ENCODE measurements around the gene COBLL1.

Gene COBLL1

DNA sequence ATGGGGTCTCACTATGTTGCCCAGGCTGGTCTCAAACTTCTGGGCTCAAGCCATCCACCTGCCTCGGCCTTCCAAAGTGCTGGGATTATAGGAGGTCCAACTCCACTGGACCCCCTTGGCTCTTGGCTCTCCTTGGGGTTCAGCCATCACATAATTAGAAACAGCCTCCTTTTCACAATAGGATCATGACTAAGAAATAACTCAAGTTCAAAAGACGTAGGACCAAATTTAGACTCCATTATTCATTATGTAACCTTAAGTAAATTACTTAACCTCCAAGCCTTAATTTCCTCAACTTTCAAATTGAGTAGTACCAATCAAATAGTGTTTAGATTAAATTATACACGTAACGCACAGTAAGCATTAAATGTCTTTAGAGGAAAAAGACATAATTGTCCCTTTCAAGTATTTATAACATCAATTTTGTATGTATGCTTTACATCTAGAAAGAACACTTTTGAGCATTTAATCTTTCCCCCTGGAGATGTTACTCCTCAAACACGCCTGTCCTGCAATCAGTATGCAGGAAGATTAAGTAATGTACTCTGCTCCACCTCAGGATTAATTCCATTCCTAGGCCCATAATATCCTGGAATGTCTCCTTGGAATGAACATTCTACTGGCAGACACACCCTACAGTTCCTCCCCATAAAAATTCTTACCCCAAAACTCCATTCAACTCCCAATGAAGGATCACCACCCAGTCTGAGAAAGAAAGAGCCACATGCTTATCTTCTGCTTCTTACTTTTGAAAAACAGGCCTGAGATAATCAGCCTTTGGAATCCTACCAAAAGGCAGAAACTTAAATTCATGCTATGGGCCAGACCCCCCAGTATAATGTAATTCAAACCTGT lies 49.1 kb downstream of the COBLL1 start:
- peaks cover 2% of the 10 kb centered on the region for H3K27me3 Mint-ChIP-seq
- no peaks in the 10 kb centered on the region for H3K36me3 Mint-ChIP-seq
- no peak overlapping the region for H3K4me3 Mint-ChIP-seq
- H3K4me1 Mint-ChIP-seq, result no peaks in the 10 kb centered on the region
- no peak overlapping the region for H3K27ac Mint-ChIP-seq
- no peaks in the 10 kb centered on the region for H3K9me3 Mint-ChIP-seq

DNA sequence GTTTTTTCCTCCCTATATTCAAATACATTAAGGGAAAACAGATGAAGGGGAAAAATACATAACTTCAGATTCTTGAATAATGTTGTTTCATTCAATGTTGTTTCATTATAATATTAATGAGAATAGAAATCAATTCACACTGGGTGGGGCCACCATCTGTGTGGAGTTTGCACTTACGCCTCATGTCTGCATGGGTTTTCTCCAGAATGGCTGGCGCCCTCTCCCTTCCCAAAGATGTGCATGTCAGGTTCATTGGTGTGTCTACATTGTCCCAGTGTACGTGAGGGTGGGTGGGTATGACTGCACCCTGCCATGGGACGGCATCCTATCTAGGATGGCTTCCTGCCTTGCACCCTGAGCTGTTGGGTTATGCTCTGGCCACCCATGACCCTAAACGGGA lies 51.7 kb downstream of the COBLL1 start:
- H3K36me3 Mint-ChIP-seq, result no peaks in the 10 kb centered on the region
- no peaks in the 10 kb centered on the region for H3K9me3 Mint-ChIP-seq
- H3K4me3 Mint-ChIP-seq, result no peak overlapping the region
- peaks cover 2% of the 10 kb centered on the region for H3K27me3 Mint-ChIP-seq
- H3K27ac Mint-ChIP-seq, result no peak overlapping the region
- no peaks in the 10 kb centered on the region for H3K4me1 Mint-ChIP-seq

DNA sequence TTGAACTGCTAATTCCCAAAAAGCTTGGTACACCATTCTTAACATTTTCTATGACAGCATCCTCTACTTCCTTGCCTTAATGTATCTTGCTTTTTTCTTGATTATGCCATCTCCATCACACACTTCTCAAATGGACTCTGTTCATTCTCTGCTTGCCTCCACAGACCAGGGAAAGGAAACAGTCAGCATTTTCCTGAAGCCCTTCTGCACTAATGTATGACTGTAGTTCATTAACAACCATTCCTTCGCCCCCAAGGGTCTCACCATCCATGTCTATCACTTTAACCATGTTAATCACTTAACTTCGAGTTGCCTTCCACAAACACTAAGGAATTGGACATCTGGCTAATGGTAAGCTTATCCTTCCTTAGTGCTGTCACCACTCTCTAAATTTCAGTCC lies 54.8 kb downstream of the COBLL1 start:
- Mint-ChIP-seq H3K36me3 (no peaks in the 10 kb centered on the region), H3K4me1 (no peaks in the 10 kb centered on the region), H3K27ac (no peak overlapping the region), H3K4me3 (no peak overlapping the region), H3K9me3 (no peaks in the 10 kb centered on the region), H3K27me3 (no peaks in the 10 kb centered on the region)

DNA sequence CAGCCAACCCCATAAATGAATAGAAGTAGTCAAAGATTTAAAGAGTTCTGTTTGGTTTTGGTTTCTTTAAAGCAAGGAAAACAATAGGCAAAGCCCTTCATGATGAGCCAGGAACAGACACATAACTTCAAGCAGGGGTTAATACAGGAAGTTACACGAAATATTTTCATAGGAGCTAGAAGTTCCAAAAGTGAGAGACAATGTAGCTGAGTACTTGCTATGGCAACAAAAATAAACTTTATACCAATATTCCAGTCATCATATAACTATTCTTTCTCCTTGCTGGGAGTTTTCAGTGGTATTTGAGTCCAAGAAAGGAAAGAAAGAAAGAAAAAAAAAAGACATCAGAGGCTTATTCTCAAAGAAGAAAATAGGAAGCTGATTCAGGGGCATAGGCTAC lies 56.2 kb downstream of the COBLL1 start:
- H3K27me3 Mint-ChIP-seq, result no peaks in the 10 kb centered on the region
- no peaks in the 10 kb centered on the region for H3K9me3 Mint-ChIP-seq
- no peaks in the 10 kb centered on the region for H3K4me1 Mint-ChIP-seq
- no peaks in the 10 kb centered on the region for H3K36me3 Mint-ChIP-seq
- H3K4me3 Mint-ChIP-seq, result no peak overlapping the region
- H3K27ac Mint-ChIP-seq, result no peak overlapping the region

DNA sequence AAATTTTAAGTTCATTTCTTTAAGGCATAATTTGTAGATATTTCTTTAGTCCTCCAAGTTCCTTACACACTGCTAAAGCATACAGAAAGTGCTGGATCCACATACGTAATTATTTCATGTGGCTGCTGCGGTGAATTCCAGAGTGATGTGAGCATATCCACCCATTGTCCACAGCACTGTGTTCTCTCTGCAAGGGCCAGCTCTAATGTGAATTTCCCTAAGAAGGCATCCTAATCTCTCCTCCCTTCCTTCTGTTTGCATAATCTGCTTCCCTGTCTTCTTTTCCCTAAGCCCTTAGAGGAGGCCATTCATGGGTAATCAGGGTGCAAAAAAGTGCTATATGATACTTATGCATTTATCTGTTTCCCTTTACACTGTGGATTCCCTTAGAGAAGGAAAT lies 57.2 kb downstream of the COBLL1 start:
- no peaks in the 10 kb centered on the region for H3K4me1 Mint-ChIP-seq

DNA sequence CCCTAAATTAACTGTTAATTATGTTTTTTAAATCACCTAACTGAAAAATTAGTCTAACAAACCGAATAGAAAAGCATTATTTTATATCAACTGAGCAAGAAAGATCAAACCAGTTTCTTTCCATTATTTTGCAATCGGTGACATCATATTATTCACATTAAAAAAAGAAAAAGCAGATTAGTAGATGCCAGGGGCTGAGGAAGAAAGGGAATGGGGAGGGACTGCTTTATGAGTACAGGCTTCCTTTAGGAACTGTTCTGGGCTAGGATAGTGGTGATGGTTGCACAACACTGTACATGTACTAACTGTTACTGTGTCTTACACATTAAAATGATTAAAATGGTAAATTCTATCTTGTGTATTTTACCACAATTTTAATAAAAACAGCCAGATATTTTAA lies 59.3 kb downstream of the COBLL1 start:
- H3K27me3 Mint-ChIP-seq, result no peaks in the 10 kb centered on the region
- no peak overlapping the region for H3K27ac Mint-ChIP-seq
- H3K36me3 Mint-ChIP-seq, result no peaks in the 10 kb centered on the region
- H3K9me3 Mint-ChIP-seq, result no peaks in the 10 kb centered on the region
- H3K4me1 Mint-ChIP-seq, result no peaks in the 10 kb centered on the region
- no peak overlapping the region for H3K4me3 Mint-ChIP-seq

More for the DNA sequence above, 57.2 kb downstream of the COBLL1 start:
- H3K27me3 Mint-ChIP-seq, result no peaks in the 10 kb centered on the region
- no peaks in the 10 kb centered on the region for H3K36me3 Mint-ChIP-seq
- H3K27ac Mint-ChIP-seq, result no peak overlapping the region
- no peak overlapping the region for H3K4me3 Mint-ChIP-seq
- H3K9me3 Mint-ChIP-seq, result no peaks in the 10 kb centered on the region

DNA sequence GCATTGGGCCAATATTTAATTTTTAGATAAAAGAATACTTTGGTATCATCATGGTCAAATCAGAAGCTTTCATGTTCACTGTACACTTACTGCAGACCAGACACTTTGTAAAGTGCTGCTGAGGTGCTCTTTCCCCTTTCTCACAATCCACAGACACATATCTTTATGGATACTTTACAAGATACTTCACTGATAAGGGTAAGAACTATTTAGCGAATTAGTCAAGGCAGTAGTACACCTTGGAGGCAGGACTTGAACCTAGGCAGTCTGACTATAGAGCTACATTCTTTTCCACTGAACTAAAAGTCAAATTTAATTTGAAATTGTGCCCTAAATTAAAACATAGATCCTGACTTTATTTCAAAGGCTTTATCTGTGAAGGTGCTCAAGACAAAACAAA lies 60.2 kb downstream of the COBLL1 start:
- no peaks in the 10 kb centered on the region for H3K9me3 Mint-ChIP-seq
- no peaks in the 10 kb centered on the region for H3K4me1 Mint-ChIP-seq
- no peak overlapping the region for H3K4me3 Mint-ChIP-seq
- H3K27me3 Mint-ChIP-seq, result no peaks in the 10 kb centered on the region
- no peak overlapping the region for H3K27ac Mint-ChIP-seq
- H3K36me3 Mint-ChIP-seq, result no peaks in the 10 kb centered on the region

DNA sequence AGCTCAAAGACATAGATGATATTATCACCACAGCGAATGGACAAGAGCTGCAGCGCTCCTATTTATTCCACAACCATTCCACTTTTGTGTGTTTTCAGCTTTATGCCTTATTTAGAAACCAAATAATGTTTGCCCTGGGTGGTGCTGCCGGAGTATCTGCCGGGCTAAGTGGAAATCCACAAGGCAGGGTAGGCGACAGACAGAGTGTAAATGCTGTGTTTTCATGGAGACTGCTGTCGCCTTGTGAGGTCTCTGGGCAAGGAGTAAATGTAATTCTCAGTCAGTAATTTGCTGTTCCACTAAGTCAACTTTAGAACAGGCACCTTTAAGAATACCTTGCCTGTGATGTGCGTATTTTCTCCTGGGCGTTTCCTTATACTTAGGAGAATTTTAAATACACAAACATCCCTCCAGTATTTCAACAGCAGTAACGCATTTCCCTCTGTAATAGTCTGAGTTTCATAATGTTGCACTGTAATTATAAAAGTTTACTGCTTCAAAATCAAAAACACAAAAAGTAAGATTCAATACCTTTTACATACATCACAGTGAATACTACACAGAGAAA lies 60.9 kb downstream of the COBLL1 start:
- no peak overlapping the region for H3K4me3 Mint-ChIP-seq
- H3K27ac Mint-ChIP-seq, result no peak overlapping the region
- no peaks in the 10 kb centered on the region for H3K36me3 Mint-ChIP-seq
- H3K9me3 Mint-ChIP-seq, result no peaks in the 10 kb centered on the region
- no peaks in the 10 kb centered on the region for H3K27me3 Mint-ChIP-seq
- no peaks in the 10 kb centered on the region for H3K4me1 Mint-ChIP-seq

DNA sequence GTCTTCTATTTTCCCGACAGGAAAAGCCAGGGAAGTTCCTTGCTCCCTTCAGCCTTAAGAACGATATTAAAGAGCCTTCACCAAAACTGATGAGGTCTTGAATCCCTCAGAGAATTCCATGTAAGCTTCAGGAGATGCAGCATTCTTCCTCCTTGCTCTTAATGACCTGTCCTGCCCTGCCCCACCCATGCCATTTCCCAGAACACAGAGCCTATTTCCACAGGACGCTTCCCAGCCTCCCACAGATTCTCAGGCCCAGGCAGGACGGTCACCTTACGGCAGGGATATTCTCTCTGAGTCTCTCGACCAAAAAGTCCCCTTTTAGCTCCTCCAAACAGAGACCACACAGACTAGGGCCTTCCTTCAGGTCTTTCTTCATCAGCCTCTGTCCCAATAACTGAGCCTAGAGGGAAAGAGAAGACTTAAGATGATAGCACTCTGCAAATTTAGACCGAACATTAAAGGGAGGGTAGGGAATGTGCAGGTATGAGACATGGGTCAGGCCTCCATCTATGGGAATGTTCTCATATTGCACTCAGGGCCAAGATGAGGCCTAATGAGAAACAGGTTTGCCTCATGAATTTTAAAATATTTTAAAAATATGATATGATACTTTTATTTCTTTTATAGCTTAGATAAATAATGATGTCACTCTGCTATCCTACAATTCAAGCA lies 62.1 kb downstream of the COBLL1 start:
- no peak overlapping the region for H3K27ac Mint-ChIP-seq
- no peaks in the 10 kb centered on the region for H3K27me3 Mint-ChIP-seq
- no peaks in the 10 kb centered on the region for H3K9me3 Mint-ChIP-seq
- no peak overlapping the region for H3K4me3 Mint-ChIP-seq
- no peaks in the 10 kb centered on the region for H3K36me3 Mint-ChIP-seq
- no peaks in the 10 kb centered on the region for H3K4me1 Mint-ChIP-seq

DNA sequence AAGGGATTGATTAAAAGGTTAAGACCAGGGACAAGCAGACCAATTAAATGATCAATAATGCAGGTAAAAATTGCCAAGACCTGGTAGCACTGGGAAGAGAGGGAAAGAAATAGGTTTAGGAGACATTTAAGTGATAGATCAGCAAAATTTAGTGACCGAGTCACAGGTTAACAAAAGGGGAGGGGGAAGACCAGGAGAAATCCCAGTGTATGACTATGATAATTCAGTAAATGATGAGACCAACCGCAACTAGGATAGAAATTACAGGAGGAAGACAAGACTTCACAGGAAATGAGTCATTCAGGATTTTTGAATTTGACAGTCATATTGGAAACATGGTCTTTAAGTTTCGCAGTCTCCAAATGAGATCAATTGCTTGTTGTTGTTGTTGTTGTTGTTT lies 62.9 kb downstream of the COBLL1 start:
- H3K4me3 Mint-ChIP-seq, result no peak overlapping the region
- no peaks in the 10 kb centered on the region for H3K4me1 Mint-ChIP-seq
- H3K9me3 Mint-ChIP-seq, result no peaks in the 10 kb centered on the region
- no peak overlapping the region for H3K27ac Mint-ChIP-seq
- no peaks in the 10 kb centered on the region for H3K27me3 Mint-ChIP-seq
- no peaks in the 10 kb centered on the region for H3K36me3 Mint-ChIP-seq

DNA sequence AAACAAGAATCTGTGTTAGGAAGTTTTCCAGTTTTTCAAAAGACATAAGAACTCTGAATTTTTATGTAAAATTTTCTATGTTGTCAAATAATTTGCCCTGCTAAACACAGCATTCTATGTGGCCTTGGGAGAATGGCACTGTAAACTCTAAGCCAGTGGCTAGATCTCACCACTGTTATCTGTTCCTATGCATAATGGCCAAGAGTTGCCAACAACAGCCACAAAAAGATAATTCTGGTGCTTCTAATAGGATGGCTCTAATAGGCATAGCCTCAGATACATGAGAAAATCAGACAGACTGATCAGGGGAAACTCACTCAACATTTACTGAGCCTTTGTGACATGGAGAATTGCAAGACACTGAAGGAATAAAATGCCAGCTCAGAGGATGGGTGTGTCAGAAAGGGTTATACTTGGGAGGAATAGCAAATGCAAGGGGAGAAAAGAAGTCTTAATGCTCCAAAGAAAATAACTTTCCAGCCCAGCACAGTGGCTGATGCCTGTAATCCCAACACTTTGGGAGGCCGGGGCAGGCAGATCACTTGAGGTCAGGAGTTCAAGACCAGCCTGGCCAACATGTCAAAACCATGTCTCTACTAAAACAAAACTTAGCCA lies 63.7 kb downstream of the COBLL1 start:
- no peak overlapping the region for H3K4me3 Mint-ChIP-seq

DNA sequence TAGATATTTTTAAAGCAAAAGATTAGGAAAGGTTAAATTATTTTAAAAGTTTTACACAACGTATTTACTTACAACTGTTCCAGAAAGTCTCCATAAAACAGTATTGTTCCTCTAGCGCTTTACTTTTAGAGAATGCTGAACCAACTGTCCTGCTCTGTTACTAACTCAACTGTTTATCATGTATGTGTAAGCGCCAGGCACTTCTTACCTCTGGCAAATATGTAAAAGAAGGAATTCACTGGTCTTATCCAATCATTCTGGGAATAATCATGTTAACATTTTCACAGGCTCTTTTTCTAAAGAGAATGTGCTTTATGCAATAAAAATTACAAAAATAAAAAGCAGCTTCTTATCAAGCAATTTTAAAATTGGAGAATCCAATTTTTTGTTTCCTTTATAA lies 68.0 kb downstream of the COBLL1 start:
- H3K36me3 Mint-ChIP-seq, result no peaks in the 10 kb centered on the region
- H3K27ac Mint-ChIP-seq, result no peak overlapping the region
- no peaks in the 10 kb centered on the region for H3K27me3 Mint-ChIP-seq
- no peaks in the 10 kb centered on the region for H3K4me1 Mint-ChIP-seq
- H3K4me3 Mint-ChIP-seq, result no peak overlapping the region
- no peaks in the 10 kb centered on the region for H3K9me3 Mint-ChIP-seq

More for the DNA sequence above, 63.7 kb downstream of the COBLL1 start:
- Mint-ChIP-seq H3K4me1 (no peaks in the 10 kb centered on the region), H3K9me3 (no peaks in the 10 kb centered on the region), H3K27ac (no peak overlapping the region), H3K36me3 (no peaks in the 10 kb centered on the region), H3K27me3 (no peaks in the 10 kb centered on the region)

DNA sequence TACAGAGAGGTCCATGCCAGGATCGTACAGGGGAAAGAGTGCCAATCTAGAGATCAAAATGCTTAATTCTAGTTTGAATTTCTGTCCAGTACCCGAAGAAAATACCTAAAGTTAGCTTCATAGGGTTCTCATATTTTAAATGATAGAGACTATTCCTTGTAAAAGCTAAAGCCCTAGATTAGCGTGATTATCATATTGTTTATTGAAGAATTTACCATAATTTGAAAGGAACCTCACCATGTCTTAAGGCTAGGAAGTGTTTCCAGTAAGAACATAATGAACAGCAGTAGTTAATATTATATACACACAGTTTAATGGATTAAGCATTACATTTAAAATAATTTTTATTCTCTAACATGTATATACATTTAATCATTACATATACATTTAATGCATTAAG lies 68.5 kb downstream of the COBLL1 start:
- no peak overlapping the region for H3K27ac Mint-ChIP-seq
- H3K4me3 Mint-ChIP-seq, result no peak overlapping the region
- H3K9me3 Mint-ChIP-seq, result no peaks in the 10 kb centered on the region
- no peaks in the 10 kb centered on the region for H3K27me3 Mint-ChIP-seq
- H3K36me3 Mint-ChIP-seq, result no peaks in the 10 kb centered on the region
- H3K4me1 Mint-ChIP-seq, result no peaks in the 10 kb centered on the region

DNA sequence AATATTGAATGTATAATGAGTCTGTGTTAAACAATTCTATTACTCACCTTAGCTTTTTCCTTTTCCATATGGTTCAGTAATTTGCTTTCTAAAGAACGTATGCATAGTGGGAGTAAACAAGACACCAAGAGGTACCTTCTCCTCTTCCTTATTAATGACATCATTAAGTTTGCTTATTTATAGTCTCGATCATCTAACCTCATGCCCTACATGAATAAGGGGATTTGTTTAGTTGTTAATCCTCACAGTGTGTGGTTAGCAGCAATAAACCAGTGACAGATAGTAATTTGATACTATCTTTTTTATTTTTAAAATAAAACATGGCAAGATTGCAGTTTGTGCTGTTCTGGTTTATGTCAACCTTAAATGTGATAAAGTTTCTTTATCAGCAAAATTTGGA lies 69.7 kb downstream of the COBLL1 start:
- Mint-ChIP-seq H3K9me3 (no peaks in the 10 kb centered on the region), H3K27me3 (no peaks in the 10 kb centered on the region), H3K27ac (no peak overlapping the region), H3K36me3 (no peaks in the 10 kb centered on the region), H3K4me3 (no peak overlapping the region), H3K4me1 (no peaks in the 10 kb centered on the region)

DNA sequence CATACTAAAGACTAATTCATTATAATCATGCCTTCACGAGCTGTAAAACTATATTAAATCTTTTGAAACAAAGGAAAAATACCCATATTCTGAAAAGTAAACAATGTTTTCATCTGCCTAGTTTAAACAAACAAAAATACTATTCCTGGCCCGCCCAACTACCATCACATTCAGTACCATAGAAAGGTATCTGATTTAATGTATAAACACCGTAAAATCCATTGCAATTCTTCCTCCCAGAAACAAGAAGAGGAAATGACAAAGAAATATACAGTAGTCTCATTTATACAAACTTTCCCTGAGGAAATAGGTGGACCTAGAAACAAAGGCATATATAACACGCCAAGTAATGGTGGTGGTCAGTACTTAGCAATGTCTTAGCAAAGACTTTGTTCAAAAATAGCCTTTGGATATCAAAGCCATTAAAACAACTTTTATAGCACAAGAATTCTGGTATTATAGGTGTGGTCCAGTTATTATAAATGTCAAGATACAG lies 71.2 kb downstream of the COBLL1 start:
- Mint-ChIP-seq H3K9me3 (no peaks in the 10 kb centered on the region), H3K27ac (no peak overlapping the region), H3K4me3 (no peak overlapping the region), H3K4me1 (no peaks in the 10 kb centered on the region), H3K27me3 (no peaks in the 10 kb centered on the region), H3K36me3 (no peaks in the 10 kb centered on the region)

DNA sequence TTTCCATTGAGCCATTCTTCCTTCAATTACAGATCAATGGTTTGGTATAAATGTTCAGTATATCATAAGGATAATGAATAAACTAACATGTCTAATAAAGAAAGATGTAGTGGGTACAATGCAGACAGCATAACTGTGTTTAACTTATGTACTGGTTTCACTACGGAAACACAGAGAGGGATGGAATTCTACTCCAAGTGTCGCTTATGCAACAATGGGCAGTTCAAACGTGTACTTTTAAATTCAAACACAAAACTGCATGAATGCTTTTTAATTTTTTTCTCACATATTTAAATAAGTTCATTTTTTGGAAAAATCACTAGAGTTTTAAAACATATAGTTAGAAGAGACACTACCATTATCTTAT lies 74.7 kb downstream of the COBLL1 start:
- no peaks in the 10 kb centered on the region for H3K9me3 Mint-ChIP-seq
- no peaks in the 10 kb centered on the region for H3K27me3 Mint-ChIP-seq
- no peak overlapping the region for H3K27ac Mint-ChIP-seq
- no peaks in the 10 kb centered on the region for H3K4me1 Mint-ChIP-seq
- no peak overlapping the region for H3K4me3 Mint-ChIP-seq
- H3K36me3 Mint-ChIP-seq, result no peaks in the 10 kb centered on the region
